Measurements from ENCODE around the gene HOXD9.

The HOXD9 gene

GRCh38 chr2:176118601-176119339 lies 3.7 kb upstream of the HOXD9 start:
- no peak for TF ChIP-seq GABPA (IDR thresholded peaks at IDR 0.05; ENCODE audit: low read depth)
- TF ChIP-seq, protein P1, sequence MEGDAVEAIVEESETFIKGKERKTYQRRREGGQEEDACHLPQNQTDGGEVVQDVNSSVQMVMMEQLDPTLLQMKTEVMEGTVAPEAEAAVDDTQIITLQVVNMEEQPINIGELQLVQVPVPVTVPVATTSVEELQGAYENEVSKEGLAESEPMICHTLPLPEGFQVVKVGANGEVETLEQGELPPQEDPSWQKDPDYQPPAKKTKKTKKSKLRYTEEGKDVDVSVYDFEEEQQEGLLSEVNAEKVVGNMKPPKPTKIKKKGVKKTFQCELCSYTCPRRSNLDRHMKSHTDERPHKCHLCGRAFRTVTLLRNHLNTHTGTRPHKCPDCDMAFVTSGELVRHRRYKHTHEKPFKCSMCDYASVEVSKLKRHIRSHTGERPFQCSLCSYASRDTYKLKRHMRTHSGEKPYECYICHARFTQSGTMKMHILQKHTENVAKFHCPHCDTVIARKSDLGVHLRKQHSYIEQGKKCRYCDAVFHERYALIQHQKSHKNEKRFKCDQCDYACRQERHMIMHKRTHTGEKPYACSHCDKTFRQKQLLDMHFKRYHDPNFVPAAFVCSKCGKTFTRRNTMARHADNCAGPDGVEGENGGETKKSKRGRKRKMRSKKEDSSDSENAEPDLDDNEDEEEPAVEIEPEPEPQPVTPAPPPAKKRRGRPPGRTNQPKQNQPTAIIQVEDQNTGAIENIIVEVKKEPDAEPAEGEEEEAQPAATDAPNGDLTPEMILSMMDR (IDR thresholded peaks at IDR 0.05; ENCODE audit: insufficient read depth, low read length): no peak
- no peak for TF ChIP-seq POLR2AphosphoS5 (IDR thresholded peaks at IDR 0.05; ENCODE audit: low read depth)
- TF ChIP-seq REST (IDR thresholded peaks at IDR 0.05; ENCODE audit: insufficient replicate concordance, low read depth): no peak
- no peak for TF ChIP-seq SPI1 (IDR thresholded peaks at IDR 0.05; ENCODE audit: borderline replicate concordance, low read depth)
- Histone ChIP-seq H3K27ac (replicated peaks) (no peak overlapping the region), H3K27me3 (ENCODE audit: insufficient read depth, poor library complexity, severe bottlenecking) (peaks cover 94% of the 10 kb centered on the region), H3K4me3 (replicated peaks; ENCODE audit: insufficient read depth, low read length) (no peak overlapping the region)
- DNase-seq (ENCODE audit: low read depth in 1 of 2, low spot score in 1 of 2): no peak

- Histone ChIP-seq H3K27ac (replicated peaks) (no peak overlapping the region), H3K4me3 (replicated peaks; ENCODE audit: insufficient read depth, low read length) (no peak overlapping the region), H3K27me3 (ENCODE audit: insufficient read depth, poor library complexity, severe bottlenecking) (peaks cover 94% of the 10 kb centered on the region)
- DNase-seq (ENCODE audit: low read depth in 1 of 2, low spot score in 1 of 2): no peak
- no peak for TF ChIP-seq REST (IDR thresholded peaks at IDR 0.05; ENCODE audit: insufficient replicate concordance, low read depth)
Measured at GRCh38 chr2:176120364-176121189, 1.9 kb upstream of the HOXD9 start.

- Histone ChIP-seq H3K27ac (replicated peaks) (no peak overlapping the region), H3K27me3 (ENCODE audit: insufficient read depth, poor library complexity, severe bottlenecking) (peaks cover 94% of the 10 kb centered on the region), H3K4me3 (replicated peaks; ENCODE audit: insufficient read depth, low read length) (no peak overlapping the region)
- TF ChIP-seq GABPA (IDR thresholded peaks at IDR 0.05; ENCODE audit: low read depth): no peak
- TF ChIP-seq, protein P1 (IDR thresholded peaks at IDR 0.05; ENCODE audit: insufficient read depth, low read length): no peak
- TF ChIP-seq SPI1 (IDR thresholded peaks at IDR 0.05; ENCODE audit: borderline replicate concordance, low read depth): no peak
- TF ChIP-seq POLR2AphosphoS5 (IDR thresholded peaks at IDR 0.05; ENCODE audit: low read depth): no peak
- no peak for TF ChIP-seq REST (IDR thresholded peaks at IDR 0.05; ENCODE audit: insufficient replicate concordance, low read depth)
- no peak for DNase-seq (ENCODE audit: low read depth in 1 of 2, low spot score in 1 of 2)
Measured at GRCh38 chr2:176121190-176122051, 1.1 kb upstream of the HOXD9 start.

All from HL-60 (cell line).